HG03571 (cell line): ENCODE measurements around the gene MAP3K19.
A peak's percentile ranks its signal among the peaks of the same experiment; 100 is the strongest.
"Not testable (repeated sequence)": the region's sequence is repeated elsewhere in the genome, so short reads cannot be mapped to it uniquely, and the experiment has no call there.

Experiments
- ATAC-seq: cut with Tn5 transposase; IDR thresholded peaks from one replicate; pipeline ENCODE4 v1.9.1; 2021; ENCODE audit not compliant: unreplicated experiment

MAP3K19 gene

GRCh38 chr2:135052042-135052876 lies 5.0 kb upstream of the MAP3K19 start, which contains the start of gene RAB3GAP1:
Gene RAB3GAP1, plus strand, starts transcription at chr2:135052292. Its CDS starts 16 bp downstream, at chr2:135052308.
- ATAC-seq = peak; percentile 85

DNA sequence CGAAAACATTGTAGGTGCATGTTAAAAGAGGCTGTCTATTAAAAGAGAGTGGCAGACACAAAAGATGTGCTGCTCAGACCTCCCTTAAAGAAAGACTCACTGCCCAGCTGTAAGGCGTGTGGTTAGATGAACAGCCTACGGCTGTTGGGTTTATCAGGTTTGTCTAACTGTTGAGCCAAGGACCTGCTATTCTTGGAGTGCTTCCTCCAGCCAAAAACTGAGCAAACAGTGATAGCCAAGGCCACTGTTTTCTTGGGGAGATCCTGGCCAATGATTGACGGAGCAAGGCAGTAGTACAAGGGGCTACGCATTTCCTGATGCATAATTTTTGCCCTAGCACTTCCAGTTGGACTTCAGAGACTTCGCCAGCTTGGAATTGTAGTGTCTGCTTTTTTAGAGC lies 3.4 kb upstream of the MAP3K19 start:
- no peak for ATAC-seq

DNA sequence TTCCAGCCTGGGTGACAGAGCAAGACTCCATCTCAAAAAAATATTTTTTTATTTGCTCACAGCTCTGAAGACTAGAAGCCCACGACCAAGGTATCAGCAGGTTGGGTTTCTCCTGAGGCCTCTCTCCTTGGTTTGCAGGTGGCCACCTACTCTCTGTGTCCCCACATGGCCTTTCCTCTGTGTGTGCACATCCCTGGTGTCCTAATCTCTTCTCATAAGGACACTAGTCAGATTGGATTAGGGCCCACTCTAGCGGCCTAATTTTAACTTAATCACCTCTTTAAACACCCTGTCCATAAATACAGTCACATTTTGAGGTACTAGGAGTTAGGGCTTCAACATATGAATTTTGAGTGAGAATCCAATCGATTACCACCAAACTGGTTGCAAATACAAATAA lies 2.9 kb upstream of the MAP3K19 start:
- ATAC-seq = no peak

GRCh38 chr2:135048122-135048521 lies 875 bp upstream of the MAP3K19 start:
- no peak for ATAC-seq

DNA sequence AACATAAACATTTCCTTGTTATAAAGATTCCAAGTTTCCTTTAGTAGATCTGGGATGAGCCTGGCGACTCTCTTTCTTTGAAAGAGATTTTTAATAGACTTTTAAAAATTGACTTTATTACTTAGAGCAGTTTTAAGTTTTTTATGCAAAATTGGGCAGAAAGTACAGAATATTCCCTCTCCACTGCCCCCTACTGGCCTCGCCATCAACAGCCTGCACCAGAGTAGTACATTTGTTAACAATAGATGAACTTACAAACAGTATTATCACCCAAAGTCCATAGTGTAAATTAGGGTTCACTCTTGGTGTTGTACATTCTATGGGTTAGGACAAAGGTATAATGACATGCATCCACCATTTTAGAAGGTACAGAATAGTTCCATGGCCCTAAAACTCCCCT lies 3.9 kb downstream of the MAP3K19 start:
- no peak for ATAC-seq

- no peak for ATAC-seq
These were observed 9.4 kb downstream of the MAP3K19 start for GRCh38 chr2:135037831-135038230.

DNA sequence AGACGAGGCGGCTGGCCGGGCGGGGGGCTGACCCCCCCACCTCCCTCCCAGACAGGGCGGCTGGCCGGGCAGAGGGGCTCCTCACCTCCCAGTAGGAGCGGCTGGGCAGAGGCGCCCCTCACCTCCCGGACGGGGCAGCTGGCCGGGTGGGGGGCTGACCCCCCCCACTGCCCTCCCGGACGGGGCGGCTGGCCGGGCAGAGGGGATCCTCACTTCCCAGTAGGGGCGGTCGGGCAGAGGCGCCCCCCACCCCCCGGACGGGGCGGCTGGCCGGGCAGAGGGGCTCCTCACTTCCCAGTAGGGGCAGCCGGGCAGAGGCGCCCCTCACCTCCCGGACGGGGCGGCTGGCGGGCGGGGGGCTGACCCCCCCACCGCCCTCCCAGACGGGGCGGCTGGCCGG lies 14.0 kb downstream of the MAP3K19 start:
- not testable (repeated sequence) for ATAC-seq

DNA sequence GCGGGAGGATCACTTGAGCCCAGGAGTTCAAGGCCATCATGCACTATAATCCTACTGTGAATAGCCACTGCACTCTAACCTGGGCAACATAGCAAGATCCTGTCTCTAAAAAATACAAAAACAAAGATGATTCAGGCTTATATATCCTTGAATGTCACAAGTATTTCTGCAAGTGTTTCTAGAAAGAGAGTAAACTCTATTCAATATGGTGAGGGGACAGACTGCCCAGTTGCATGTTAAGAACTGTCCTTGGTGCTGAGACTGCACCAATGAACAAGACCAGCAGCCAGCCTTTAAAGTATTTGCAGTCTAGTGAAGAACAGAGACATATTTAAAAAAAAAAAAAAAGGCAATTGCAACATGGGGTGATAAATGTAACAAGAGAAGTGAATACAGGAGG lies 16.4 kb downstream of the MAP3K19 start:
- ATAC-seq = no peak

DNA sequence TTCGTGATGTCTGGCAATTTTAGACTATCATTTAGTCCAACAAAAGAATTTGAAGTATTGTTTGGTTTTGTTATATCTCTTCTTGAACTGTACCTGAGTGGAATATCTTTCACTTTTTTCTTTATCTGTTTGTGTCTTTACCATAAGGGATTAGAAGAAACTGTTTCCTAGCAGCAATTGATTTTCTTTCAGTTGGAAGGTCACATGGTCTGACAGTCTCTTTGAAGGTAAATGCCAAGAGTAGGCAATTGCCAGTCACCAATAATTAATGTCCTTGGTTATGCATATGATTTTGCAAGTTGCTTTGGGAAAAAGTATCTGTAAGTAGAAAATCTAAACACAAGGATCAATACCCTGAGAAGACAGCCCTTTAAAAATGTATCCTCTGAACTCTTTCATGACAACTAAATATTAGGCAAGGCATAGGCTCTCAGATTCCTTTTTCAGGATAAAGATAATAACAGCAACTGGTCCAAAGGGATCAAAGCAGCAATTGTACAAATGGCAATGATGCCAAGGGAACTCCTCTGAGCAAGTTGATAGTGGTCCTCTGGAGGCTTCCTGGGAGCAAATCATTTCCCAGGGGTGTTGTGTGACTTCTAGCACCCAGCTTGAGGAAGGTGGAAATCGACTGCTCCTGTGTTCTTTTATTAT lies 17.6 kb downstream of the MAP3K19 start:
- no peak for ATAC-seq

GRCh38 chr2:135023886-135024485 lies 23.3 kb downstream of the MAP3K19 start:
- ATAC-seq = no peak

- ATAC-seq = no peak
These were observed 24.0 kb downstream of the MAP3K19 start for GRCh38 chr2:135022952-135023880.

DNA sequence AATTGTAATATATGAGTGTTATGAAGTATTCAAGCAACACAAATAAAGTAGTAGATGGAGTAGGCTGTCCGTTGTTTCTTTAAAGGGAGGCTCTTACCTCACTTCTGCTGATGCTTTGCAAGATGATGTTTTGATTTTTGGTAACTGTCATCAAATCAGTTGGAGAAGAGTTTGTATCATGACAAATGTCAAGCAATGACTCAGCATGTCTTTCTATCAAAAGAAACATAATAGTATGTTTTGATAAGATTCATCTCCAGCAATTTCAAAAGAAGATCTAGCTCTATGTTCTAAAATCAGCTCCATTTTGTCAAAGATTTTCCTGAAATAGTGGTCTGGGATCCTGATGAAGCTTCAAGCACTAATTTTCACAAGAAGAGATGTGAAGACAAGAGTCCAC lies 25.6 kb downstream of the MAP3K19 start:
- no peak for ATAC-seq

DNA sequence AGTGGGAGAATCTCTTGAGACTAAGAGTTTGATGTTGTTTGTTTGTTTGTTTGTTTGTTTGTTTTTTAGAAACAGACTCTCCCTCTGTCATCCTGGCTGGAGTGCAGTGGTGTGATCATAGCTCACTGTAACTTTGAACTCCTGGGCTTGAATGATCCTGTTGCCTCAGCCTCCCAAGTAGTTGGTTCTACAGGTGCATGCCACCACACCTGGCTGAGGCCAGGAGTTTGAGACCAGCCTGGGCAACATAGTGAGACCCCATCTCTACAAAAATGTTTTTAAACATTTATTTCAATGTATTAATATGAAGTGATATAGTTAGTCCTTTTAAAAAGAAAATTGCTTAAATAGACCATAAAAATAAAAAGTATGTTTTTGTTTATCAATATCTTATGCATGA lies 35.6 kb downstream of the MAP3K19 start:
- no peak for ATAC-seq

DNA sequence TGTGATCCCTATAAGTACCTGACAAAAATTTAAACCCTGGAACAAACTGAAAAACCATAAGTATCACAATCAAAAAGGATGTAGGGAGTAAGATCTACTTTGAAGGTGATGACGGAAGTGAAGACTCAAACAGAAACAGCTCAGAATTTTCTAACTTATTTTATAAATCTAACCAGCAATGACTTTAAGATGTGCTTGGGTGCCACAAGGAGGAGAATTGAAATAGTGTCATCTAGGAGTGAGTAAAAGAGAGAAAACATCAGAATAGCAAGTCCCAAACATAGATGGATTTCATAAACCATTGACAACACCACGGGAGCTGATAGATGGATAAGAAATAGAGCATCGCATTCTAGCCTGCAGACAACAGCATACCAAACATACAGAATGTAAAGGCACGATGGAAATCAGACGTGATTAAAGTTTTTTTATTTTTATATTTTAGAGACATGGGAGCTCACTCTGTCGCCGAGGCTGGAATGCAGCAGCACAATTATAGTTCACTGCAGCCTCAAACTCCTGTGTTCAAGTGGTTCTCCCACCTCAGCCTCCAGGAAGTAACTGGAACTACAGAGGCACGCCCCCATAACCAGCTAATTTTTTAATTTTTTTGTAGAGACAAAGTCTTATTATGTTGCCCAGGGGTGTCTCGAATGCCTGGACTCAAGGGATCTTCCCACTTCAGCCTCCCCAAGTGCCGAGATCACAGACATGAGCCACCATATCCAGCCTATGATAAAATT lies 36.9 kb downstream of the MAP3K19 start:
- no peak for ATAC-seq

DNA sequence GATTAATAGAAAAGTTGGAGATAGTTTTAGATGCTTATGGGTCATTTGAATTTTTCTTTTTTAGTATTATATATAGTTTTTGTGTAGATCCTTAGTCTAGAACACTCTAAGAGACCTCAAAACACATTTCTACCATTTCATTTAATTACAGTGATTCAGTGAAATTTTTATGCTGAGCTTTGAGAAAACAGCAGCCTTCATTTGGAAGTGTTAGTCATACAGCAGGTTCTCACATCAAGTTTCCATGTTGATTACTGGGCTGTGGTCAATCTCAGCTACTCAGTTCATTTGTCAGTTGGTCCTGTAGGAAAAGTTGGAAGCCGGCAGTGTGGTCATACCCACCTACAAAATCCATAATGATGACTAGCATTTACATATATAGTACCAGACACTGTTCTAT lies 37.9 kb downstream of the MAP3K19 start:
- ATAC-seq = no peak

DNA sequence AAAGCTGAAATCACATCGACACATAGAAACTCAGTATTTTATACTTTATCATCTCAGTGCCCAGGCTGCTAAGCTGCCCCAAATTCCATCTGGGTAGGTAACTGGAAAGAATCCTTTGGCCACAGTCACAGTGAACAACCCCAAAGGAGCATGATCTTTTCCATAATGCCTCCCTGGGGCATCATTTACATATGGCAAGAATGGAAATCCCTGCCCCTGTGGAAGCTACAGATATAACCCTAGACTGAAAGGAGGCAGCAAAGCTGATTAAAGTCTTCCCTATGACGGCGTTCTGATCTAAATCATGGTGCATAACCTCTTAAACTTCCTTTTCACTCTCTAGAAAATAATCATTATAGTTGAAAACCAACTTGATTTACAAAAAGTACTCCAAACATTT lies 41.5 kb downstream of the MAP3K19 start:
- ATAC-seq = no peak

DNA sequence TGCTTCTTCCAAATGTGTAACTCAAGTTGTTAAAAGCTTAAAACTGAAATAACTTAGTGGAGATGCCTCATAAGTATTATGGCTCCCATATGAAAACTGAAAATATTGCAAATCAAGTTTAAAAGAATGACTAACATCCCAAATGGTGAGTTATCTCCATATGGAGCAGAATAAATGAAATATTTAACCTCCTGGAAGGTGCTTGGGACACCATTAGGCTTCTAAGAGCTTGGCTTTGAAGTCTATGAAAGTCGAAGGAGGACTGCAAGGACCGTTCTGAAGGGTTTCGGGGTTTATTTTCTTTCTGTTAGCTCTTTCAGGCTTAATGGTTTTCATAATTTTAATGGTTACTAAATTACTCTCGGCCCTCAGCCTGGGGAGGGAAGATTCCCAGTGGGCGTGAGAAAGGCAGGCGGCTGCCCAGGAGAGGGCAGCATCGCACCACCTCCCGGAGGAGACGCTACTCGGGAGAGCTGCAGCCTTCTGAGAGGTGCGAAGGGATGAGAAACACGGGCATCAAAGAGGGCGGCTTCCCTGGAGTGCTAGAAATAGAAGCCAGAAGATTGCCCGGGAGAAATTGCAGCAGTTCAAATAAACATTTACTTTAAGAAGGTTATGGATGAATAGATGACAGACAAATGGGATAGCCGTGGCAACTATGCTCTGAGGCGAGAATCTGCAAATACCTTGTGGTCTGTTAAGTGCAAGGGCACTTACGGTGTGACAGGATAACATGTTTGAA lies 43.1 kb downstream of the MAP3K19 start:
- peak; percentile 81 for ATAC-seq

DNA sequence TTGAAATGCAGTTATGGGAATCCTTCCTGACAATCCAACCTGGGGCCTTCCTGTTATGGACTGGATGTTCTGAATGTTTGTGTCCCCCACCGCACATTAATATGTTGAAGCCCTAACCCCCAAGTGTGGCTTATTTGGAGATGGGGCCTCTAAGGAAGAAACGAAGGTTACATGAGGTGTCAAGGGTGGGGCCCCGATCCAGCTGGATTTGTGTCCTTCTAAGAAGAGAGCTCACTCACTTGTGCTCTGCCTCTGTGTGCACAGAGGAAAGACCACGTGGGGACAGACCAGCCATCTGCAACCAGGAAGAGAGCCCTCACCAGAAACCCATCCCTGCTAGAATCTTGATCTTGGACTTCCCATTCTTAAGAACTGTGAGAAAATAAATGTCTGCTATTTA lies 44.4 kb downstream of the MAP3K19 start:
- no peak for ATAC-seq

- ATAC-seq = no peak
These were observed 47.7 kb downstream of the MAP3K19 start for GRCh38 chr2:134999521-134999920.
